K562 (cell line): ENCODE measurements around the gene ATP5PO.

Experiments used
- CCNT2 ChIP-seq: IDR thresholded peaks from 2 replicates; pipeline ENCODE4 v1.6.1; 2011; ENCODE audit warnings: borderline replicate concordance, low read depth, mild to moderate bottlenecking, moderate library complexity, mixed read lengths, low read length; ENCODE audit not compliant: insufficient read length; ENCODE audit errors: extremely low read depth
- CXXC5 ChIP-seq: fragments of 250-450 bp; sonication (Bioruptor Pico); IDR thresholded peaks from 2 replicates; pipeline ENCODE4 v1.8.0; 2022; ENCODE audit warnings: inconsistent platforms, mild to moderate bottlenecking, moderate library complexity
- EGR1 ChIP-seq: fragments of 450-650 bp; conservative IDR thresholded peaks from 2 replicates; pipeline ENCODE4 v1.6.1; 2017; ENCODE audit warnings: mild to moderate bottlenecking
- MAX ChIP-seq: sonication (generic); formaldehyde crosslinking; IDR thresholded peaks from 2 replicates; pipeline ENCODE4 v1.9.0; 2022; ENCODE audit warnings: mild to moderate bottlenecking, missing genetic modification reagents
- NFATC3 ChIP-seq: fragments of 450-650 bp; IDR thresholded peaks from 2 replicates; pipeline ENCODE4 v1.6.1; 2017; ENCODE audit warnings: mild to moderate bottlenecking
- SNRNP70 ChIP-seq: fragments of 200-400 bp; formaldehyde crosslinking; optimal IDR thresholded peaks from 2 replicates; pipeline ENCODE3; 2017; ENCODE audit warnings: low read depth, low read length
- SPI1 ChIP-seq: IDR thresholded peaks from 2 replicates; pipeline ENCODE4 v1.6.1; 2011; ENCODE audit warnings: low read depth, low read length, control low read depth, borderline replicate concordance
- SRF ChIP-seq, 2 experiments: fragments of 250-450, 450-650 bp in 1 of 2; sonication (Bioruptor Pico) in 1 of 2; sonication (generic) in 1 of 2; formaldehyde crosslinking; IDR thresholded peaks; 2 replicates each; pipeline versions ENCODE4 v1.5.0 to v1.5.1; 2020 to 2022; ENCODE audit warnings: mild to moderate bottlenecking in 1 of 2, missing genetic modification reagents in 1 of 2
- THAP7 ChIP-seq: fragments of 250-450 bp; sonication (Bioruptor Pico); IDR thresholded peaks from 2 replicates; pipeline ENCODE4 v1.5.0; 2021
- ZFX ChIP-seq: sonication (generic); formaldehyde crosslinking; IDR thresholded peaks from 2 replicates; pipeline ENCODE4 v1.8.0; 2022; ENCODE audit warnings: mild to moderate bottlenecking, missing genetic modification reagents, moderate library complexity
- ZNF384 ChIP-seq: IDR thresholded peaks from 2 replicates; pipeline ENCODE4 v1.6.1; 2012; ENCODE audit warnings: low read depth, low read length, improper control_type of control experiment
- TF ChIP-seq, protein P1 (sequence below): sonication (generic); formaldehyde crosslinking; IDR thresholded peaks from 2 replicates; pipeline ENCODE4 v1.8.1; 2023; ENCODE audit warnings: mild to moderate bottlenecking, missing genetic modification reagents
- TF ChIP-seq, protein P2 (sequence below), 3 experiments: IDR thresholded peaks in 2 of 3; conservative IDR thresholded peaks in 1 of 3; 2 replicates each; pipeline ENCODE4 v1.5.1; 2011 to 2012; ENCODE audit warnings: low read length in 3 of 3, mild to moderate bottlenecking in 3 of 3, control low read depth in 2 of 3, improper control_type of control experiment in 1 of 3, inconsistent platforms in 1 of 3, low read depth in 1 of 3, mixed read lengths in 1 of 3, moderate library complexity in 1 of 3; ENCODE audit not compliant: insufficient read depth in 2 of 3
- TF ChIP-seq, protein P3 (sequence below): fragments of 450-650 bp; formaldehyde crosslinking; IDR thresholded peaks from 2 replicates; pipeline ENCODE4 v1.4.0; 2022; ENCODE audit warnings: missing genetic modification characterization

DNA sequence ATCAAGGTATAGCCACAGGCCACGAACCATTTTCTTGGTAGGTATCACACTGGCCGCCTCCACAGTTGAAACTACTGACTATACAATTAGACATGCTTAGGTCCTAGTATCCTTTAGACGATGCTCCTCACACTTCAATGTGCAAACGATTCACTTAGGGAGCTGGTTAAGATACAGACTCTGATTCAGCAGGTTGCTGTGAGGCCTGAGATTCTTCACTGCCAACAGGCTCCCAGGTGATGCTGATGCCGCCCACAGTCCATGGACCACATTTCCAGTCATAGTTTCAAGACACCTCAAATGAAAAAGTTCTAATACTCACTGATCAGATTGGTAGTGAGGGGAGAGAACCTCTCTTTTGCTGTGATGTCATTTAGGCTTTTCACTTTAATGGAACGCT, 6.8 kb downstream of the ATP5PO start:
- TF ChIP-seq, protein P1, sequence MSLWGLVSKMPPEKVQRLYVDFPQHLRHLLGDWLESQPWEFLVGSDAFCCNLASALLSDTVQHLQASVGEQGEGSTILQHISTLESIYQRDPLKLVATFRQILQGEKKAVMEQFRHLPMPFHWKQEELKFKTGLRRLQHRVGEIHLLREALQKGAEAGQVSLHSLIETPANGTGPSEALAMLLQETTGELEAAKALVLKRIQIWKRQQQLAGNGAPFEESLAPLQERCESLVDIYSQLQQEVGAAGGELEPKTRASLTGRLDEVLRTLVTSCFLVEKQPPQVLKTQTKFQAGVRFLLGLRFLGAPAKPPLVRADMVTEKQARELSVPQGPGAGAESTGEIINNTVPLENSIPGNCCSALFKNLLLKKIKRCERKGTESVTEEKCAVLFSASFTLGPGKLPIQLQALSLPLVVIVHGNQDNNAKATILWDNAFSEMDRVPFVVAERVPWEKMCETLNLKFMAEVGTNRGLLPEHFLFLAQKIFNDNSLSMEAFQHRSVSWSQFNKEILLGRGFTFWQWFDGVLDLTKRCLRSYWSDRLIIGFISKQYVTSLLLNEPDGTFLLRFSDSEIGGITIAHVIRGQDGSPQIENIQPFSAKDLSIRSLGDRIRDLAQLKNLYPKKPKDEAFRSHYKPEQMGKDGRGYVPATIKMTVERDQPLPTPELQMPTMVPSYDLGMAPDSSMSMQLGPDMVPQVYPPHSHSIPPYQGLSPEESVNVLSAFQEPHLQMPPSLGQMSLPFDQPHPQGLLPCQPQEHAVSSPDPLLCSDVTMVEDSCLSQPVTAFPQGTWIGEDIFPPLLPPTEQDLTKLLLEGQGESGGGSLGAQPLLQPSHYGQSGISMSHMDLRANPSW (CRISPR knock-in tag), result no peak
- TF ChIP-seq THAP7 (no peak), SNRNP70 (no peak), NFATC3 (no peak), SRF (CRISPR knock-in tag; IDR thresholded peaks at IDR 0.05) (no peak), ZNF384 (no peak), MAX (no peak), CXXC5 (CRISPR knock-in tag) (no peak), CCNT2 (no peak), SPI1 (no peak), ZFX (CRISPR knock-in tag) (no peak), EGR1 (no peak)
- TF ChIP-seq, protein P2, sequence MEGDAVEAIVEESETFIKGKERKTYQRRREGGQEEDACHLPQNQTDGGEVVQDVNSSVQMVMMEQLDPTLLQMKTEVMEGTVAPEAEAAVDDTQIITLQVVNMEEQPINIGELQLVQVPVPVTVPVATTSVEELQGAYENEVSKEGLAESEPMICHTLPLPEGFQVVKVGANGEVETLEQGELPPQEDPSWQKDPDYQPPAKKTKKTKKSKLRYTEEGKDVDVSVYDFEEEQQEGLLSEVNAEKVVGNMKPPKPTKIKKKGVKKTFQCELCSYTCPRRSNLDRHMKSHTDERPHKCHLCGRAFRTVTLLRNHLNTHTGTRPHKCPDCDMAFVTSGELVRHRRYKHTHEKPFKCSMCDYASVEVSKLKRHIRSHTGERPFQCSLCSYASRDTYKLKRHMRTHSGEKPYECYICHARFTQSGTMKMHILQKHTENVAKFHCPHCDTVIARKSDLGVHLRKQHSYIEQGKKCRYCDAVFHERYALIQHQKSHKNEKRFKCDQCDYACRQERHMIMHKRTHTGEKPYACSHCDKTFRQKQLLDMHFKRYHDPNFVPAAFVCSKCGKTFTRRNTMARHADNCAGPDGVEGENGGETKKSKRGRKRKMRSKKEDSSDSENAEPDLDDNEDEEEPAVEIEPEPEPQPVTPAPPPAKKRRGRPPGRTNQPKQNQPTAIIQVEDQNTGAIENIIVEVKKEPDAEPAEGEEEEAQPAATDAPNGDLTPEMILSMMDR (IDR thresholded peaks at IDR 0.05 in 2 of 3, conservative IDR thresholded peaks at IDR 0.05 in 1 of 3; ENCODE audit: insufficient read depth in 2 of 3, low read depth in 1 of 3, low read length in 3 of 3), result no peak
- TF ChIP-seq, protein P3, sequence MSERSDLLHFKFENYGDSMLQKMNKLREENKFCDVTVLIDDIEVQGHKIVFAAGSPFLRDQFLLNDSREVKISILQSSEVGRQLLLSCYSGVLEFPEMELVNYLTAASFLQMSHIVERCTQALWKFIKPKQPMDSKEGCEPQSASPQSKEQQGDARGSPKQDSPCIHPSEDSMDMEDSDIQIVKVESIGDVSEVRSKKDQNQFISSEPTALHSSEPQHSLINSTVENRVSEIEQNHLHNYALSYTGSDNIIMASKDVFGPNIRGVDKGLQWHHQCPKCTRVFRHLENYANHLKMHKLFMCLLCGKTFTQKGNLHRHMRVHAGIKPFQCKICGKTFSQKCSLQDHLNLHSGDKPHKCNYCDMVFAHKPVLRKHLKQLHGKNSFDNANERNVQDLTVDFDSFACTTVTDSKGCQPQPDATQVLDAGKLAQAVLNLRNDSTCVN (CRISPR knock-in tag), result no peak
